SK-N-SH treated with all-trans-retinoic acid at 6 μM for 48 hours (cell line): ENCODE data around the gene DAB2.

Experiments used
- ATAC-seq: fragments of 200-7000 bp; cut with Tn5 transposase; 3 replicates; pipeline ENCODE4 v1.9.1; 2020; ENCODE audit warnings: mild to moderate bottlenecking, moderate library complexity
- ARNTL ChIP-seq: fragments of 450-650 bp; formaldehyde crosslinking; IDR thresholded peaks from 2 replicates; pipeline ENCODE4 v1.5.0; 2020; ENCODE audit warnings: low read depth, mild to moderate bottlenecking, moderate library complexity, borderline replicate concordance
- CREB5 ChIP-seq: fragments of 250-450 bp; sonication (Bioruptor Pico); IDR thresholded peaks from 2 replicates; pipeline ENCODE4 v1.5.1; 2020; ENCODE audit warnings: low read depth, mild to moderate bottlenecking, moderate library complexity
- CSDC2 ChIP-seq: fragments of 250-450 bp; sonication (Bioruptor Pico); IDR thresholded peaks from 2 replicates; pipeline ENCODE4 v1.5.0; 2020; ENCODE audit warnings: mild to moderate bottlenecking, moderate library complexity
- CSRNP3 ChIP-seq: fragments of 250-450 bp; sonication (Bioruptor Pico); IDR thresholded peaks from 2 replicates; pipeline ENCODE4 v1.5.1; 2021; ENCODE audit warnings: mild to moderate bottlenecking, moderate library complexity
- ESRRG ChIP-seq: fragments of 250-450 bp; sonication (Bioruptor Pico); IDR thresholded peaks from 2 replicates; pipeline ENCODE4 v1.6.1; 2021; ENCODE audit warnings: mild to moderate bottlenecking
- GLIS3 ChIP-seq: fragments of 250-450 bp; sonication (Bioruptor Pico); IDR thresholded peaks from 2 replicates; pipeline ENCODE4 v1.5.0; 2020; ENCODE audit warnings: mild to moderate bottlenecking, moderate library complexity
- ISL1 ChIP-seq: fragments of 250-450 bp; sonication (Bioruptor Pico); IDR thresholded peaks from 2 replicates; pipeline ENCODE4 v2.1.2; 2022; ENCODE audit warnings: mild to moderate bottlenecking, moderate library complexity
- OSR1 ChIP-seq: fragments of 250-450 bp; sonication (Bioruptor Pico); IDR thresholded peaks from 2 replicates; pipeline ENCODE4 v1.8.0; 2022; ENCODE audit warnings: moderate library complexity, mild to moderate bottlenecking, inconsistent platforms
- PATZ1 ChIP-seq: fragments of 250-450 bp; sonication (Bioruptor Pico); IDR thresholded peaks from 2 replicates; pipeline ENCODE4 v1.8.0; 2020; ENCODE audit warnings: mild to moderate bottlenecking, moderate library complexity, borderline replicate concordance
- PPARA ChIP-seq: fragments of 250-450 bp; sonication (Bioruptor Pico); IDR thresholded peaks from 2 replicates; pipeline ENCODE4 v1.5.0; 2020; ENCODE audit warnings: mild to moderate bottlenecking, borderline replicate concordance
- RARB ChIP-seq: fragments of 250-450 bp; sonication (Bioruptor Pico); IDR thresholded peaks from 2 replicates; pipeline ENCODE4 v1.8.0; 2021; ENCODE audit warnings: mild to moderate bottlenecking, moderate library complexity
- SNAI2 ChIP-seq: fragments of 250-450 bp; sonication (Bioruptor Pico); IDR thresholded peaks from 2 replicates; pipeline ENCODE4 v1.5.0; 2020; ENCODE audit warnings: mild to moderate bottlenecking, moderate library complexity
- TCF4 ChIP-seq: fragments of 250-450 bp; sonication (Bioruptor Pico); IDR thresholded peaks from 2 replicates; pipeline ENCODE4 v1.8.0; 2021; ENCODE audit warnings: mild to moderate bottlenecking, moderate library complexity, borderline replicate concordance
- TOX ChIP-seq: fragments of 250-450 bp; sonication (Bioruptor Pico); IDR thresholded peaks from 2 replicates; pipeline ENCODE4 v1.8.0; 2021; ENCODE audit warnings: mild to moderate bottlenecking, moderate library complexity, borderline replicate concordance
- TSHZ2 ChIP-seq: fragments of 250-450 bp; sonication (Bioruptor Pico); IDR thresholded peaks from 2 replicates; pipeline ENCODE4 v1.5.0; 2020; ENCODE audit warnings: mild to moderate bottlenecking, moderate library complexity
- ZFP3 ChIP-seq: fragments of 250-450 bp; sonication (Bioruptor Pico); IDR thresholded peaks from 2 replicates; pipeline ENCODE4 v1.5.0; 2020; ENCODE audit warnings: mild to moderate bottlenecking, moderate library complexity
- ZFP30 ChIP-seq: fragments of 450-650 bp; formaldehyde crosslinking; IDR thresholded peaks from 2 replicates; pipeline ENCODE4 v1.5.0; 2022; ENCODE audit warnings: mild to moderate bottlenecking, moderate library complexity
- ZNF565 ChIP-seq: fragments of 450-650 bp; formaldehyde crosslinking; conservative IDR thresholded peaks from 2 replicates; pipeline ENCODE4 v1.5.0; 2020; ENCODE audit warnings: low read depth, mild to moderate bottlenecking, moderate library complexity
- ZNF70 ChIP-seq: fragments of 450-650 bp; formaldehyde crosslinking; IDR thresholded peaks from 2 replicates; pipeline ENCODE4 v1.5.0; 2020; ENCODE audit warnings: mild to moderate bottlenecking, moderate library complexity
- ZNF8 ChIP-seq: fragments of 450-650 bp; formaldehyde crosslinking; IDR thresholded peaks from 2 replicates; pipeline ENCODE4 v1.5.0; 2020; ENCODE audit warnings: mild to moderate bottlenecking, moderate library complexity

Gene DAB2

GRCh38 chr5:39440958-39441624 is 16.3 kb upstream of the DAB2 start (continued):
- TF ChIP-seq PATZ1 (CRISPR knock-in tag) = no peak

- TF ChIP-seq ISL1 (CRISPR knock-in tag) = no peak
- TF ChIP-seq, all 23 proteins: peak for 0
- ATAC-seq = no peak
These were observed 15.6 kb upstream of the DAB2 start for GRCh38 chr5:39440192-39440957.

GRCh38 chr5:39439582-39440162 is 14.9 kb upstream of the DAB2 start:
- no peak for ATAC-seq
- no peak for TF ChIP-seq RARB (CRISPR knock-in tag)
- TF ChIP-seq SNAI2 (CRISPR knock-in tag) = no peak
- no peak for TF ChIP-seq PPARA (CRISPR knock-in tag)
- TF ChIP-seq TSHZ2 (CRISPR knock-in tag) = no peak
- TF ChIP-seq ZNF565 = no peak
- no peak for TF ChIP-seq ISL1 (CRISPR knock-in tag)
- TF ChIP-seq GLIS3 (CRISPR knock-in tag) = no peak
- no peak for TF ChIP-seq CSDC2 (CRISPR knock-in tag)
- no peak for TF ChIP-seq ZFP30 (CRISPR knock-in tag)
- TF ChIP-seq CSRNP3 (CRISPR knock-in tag) = no peak
- TF ChIP-seq ZNF70 (CRISPR knock-in tag) = no peak
- TF ChIP-seq ESRRG (CRISPR knock-in tag) = no peak
- no peak for TF ChIP-seq TOX
- TF ChIP-seq OSR1 = no peak
- TF ChIP-seq ARNTL (CRISPR knock-in tag) = no peak
- no peak for TF ChIP-seq ZNF8 (CRISPR knock-in tag)

- no peak for TF ChIP-seq ISL1 (CRISPR knock-in tag)
- TF ChIP-seq TSHZ2 (CRISPR knock-in tag) = no peak
- no peak for TF ChIP-seq RARB (CRISPR knock-in tag)
- TF ChIP-seq OSR1 = no peak
- no peak for TF ChIP-seq ZNF8 (CRISPR knock-in tag)
- TF ChIP-seq CSDC2 (CRISPR knock-in tag) = no peak
- no peak for TF ChIP-seq ZFP3 (CRISPR knock-in tag)
- TF ChIP-seq ESRRG (CRISPR knock-in tag) = no peak
- TF ChIP-seq ZNF565 = no peak
- no peak for TF ChIP-seq SNAI2 (CRISPR knock-in tag)
- no peak for TF ChIP-seq CSRNP3 (CRISPR knock-in tag)
- no peak for TF ChIP-seq ARNTL (CRISPR knock-in tag)
- TF ChIP-seq TCF4 (CRISPR knock-in tag) = no peak
- TF ChIP-seq CREB5 (CRISPR knock-in tag) = no peak
- no peak for ATAC-seq
These were observed 12.7 kb upstream of the DAB2 start for GRCh38 chr5:39437467-39437866.
